CD14-positive monocyte (primary cell): Measurements from ENCODE around the gene RTN4IP1. TPM values are rescaled to one million over a fixed set of nuclear protein-coding genes. Genes with fewer than 3 reads are reported as not detected.

Source experiments
- DNase-seq, 3 donors: peaks; one replicate each; pipeline ENCODE4 v3.0.0-alpha.2; 2011 to 2022
- H2AFZ ChIP-seq: 2 replicates; pipeline ENCODE4 v1.6.0; 2012; ENCODE audit warnings: mild to moderate bottlenecking, low read depth, low read length, inconsistent platforms; ENCODE audit not compliant: insufficient read depth, poor library complexity, severe bottlenecking
- H3K27ac ChIP-seq, 2 donors: 1 replicate in 1 of 2; 2 replicates in 1 of 2; pipeline ENCODE4 v1.5.1; 2012 to 2013; ENCODE audit warnings: low read length in 2 of 2, control low read depth in 1 of 2, inconsistent platforms in 1 of 2, low read depth in 1 of 2, mild to moderate bottlenecking in 1 of 2
- H3K27me3 ChIP-seq, 2 donors: one replicate each; pipeline versions ENCODE4 v1.6.0 to v1.6.1; 2011 to 2013; ENCODE audit warnings: low read length in 2 of 2; ENCODE audit not compliant: control insufficient read depth in 2 of 2, insufficient read depth in 2 of 2
- H3K36me3 ChIP-seq, 2 donors: replicated peaks in 1 of 2; 1 replicate in 1 of 2; 2 replicates in 1 of 2; pipeline versions ENCODE4 v1.5.1 to v1.6.1; 2012 to 2013; ENCODE audit warnings: low read length in 2 of 2, control low read depth in 1 of 2, inconsistent platforms in 1 of 2, mild to moderate bottlenecking in 1 of 2; ENCODE audit not compliant: insufficient read depth in 2 of 2, control insufficient read depth in 1 of 2
- H3K4me1 ChIP-seq, 2 donors: 1 replicate in 1 of 2; 2 replicates in 1 of 2; pipeline versions ENCODE4 v1.5.1 to v1.6.1; 2012 to 2013; ENCODE audit warnings: low read length in 2 of 2, control low read depth in 1 of 2, inconsistent platforms in 1 of 2, mild to moderate bottlenecking in 1 of 2, moderate library complexity in 1 of 2; ENCODE audit not compliant: insufficient read depth in 2 of 2, control insufficient read depth in 1 of 2
- H3K4me2 ChIP-seq: replicated peaks from 2 replicates; pipeline ENCODE3; 2012; ENCODE audit warnings: low read length, moderate library complexity, mild to moderate bottlenecking; ENCODE audit not compliant: poor library complexity, severe bottlenecking; ENCODE audit errors: extremely low read depth
- H3K4me3 ChIP-seq, 3 experiments: fragments of 200-600 bp in 1 of 3; sonication (generic) in 1 of 3; replicated peaks in 1 of 3; 1 replicate in 2 of 3; 2 replicates in 1 of 3; pipeline ENCODE4 v1.5.1; 2011 to 2013; ENCODE audit warnings: low read length in 3 of 3, mild to moderate bottlenecking in 3 of 3, control low read depth in 2 of 3, low read depth in 2 of 3, inconsistent platforms in 1 of 3, moderate library complexity in 1 of 3
- H3K79me2 ChIP-seq: 2 replicates; pipeline ENCODE4 v1.6.0; 2012; ENCODE audit warnings: mild to moderate bottlenecking, control low read depth, inconsistent platforms, low read length, moderate library complexity; ENCODE audit not compliant: insufficient read depth
- H3K9ac ChIP-seq: 2 replicates; pipeline ENCODE4 v1.6.0; 2017; ENCODE audit warnings: low read length, mild to moderate bottlenecking; ENCODE audit not compliant: insufficient read depth, poor library complexity, severe bottlenecking
- H3K9me3 ChIP-seq, 2 donors: replicated peaks in 1 of 2; 1 replicate in 1 of 2; 2 replicates in 1 of 2; pipeline versions ENCODE4 v1.5.1 to v1.6.1; 2012 to 2013; ENCODE audit warnings: low read length in 2 of 2, control low read depth in 1 of 2; ENCODE audit not compliant: control insufficient read depth in 1 of 2, insufficient read depth in 1 of 2
- H4K20me1 ChIP-seq: 2 replicates; pipeline ENCODE4 v1.6.0; 2012; ENCODE audit warnings: mild to moderate bottlenecking, low read length, control low read depth, moderate library complexity; ENCODE audit not compliant: insufficient read depth
- H3K27ac Mint-ChIP-seq, 7 donors: one replicate each; pipeline ENCODE4 v1.8.0; 2020; ENCODE audit warnings: mild to moderate bottlenecking in 7 of 7, mixed read lengths in 7 of 7, moderate library complexity in 6 of 7, inconsistent platforms in 2 of 7
- H3K27me3 Mint-ChIP-seq, 3 donors: one replicate each; pipeline ENCODE4 v1.8.0; 2021 to 2022; ENCODE audit warnings: low read depth in 3 of 3, mild to moderate bottlenecking in 3 of 3, mixed read lengths in 3 of 3, moderate library complexity in 3 of 3, inconsistent platforms in 1 of 3
- H3K36me3 Mint-ChIP-seq, 2 donors: one replicate each; pipeline ENCODE4 v1.8.0; 2020; ENCODE audit warnings: mixed read lengths in 2 of 2, inconsistent platforms in 1 of 2, mild to moderate bottlenecking in 1 of 2
- H3K4me1 Mint-ChIP-seq: one replicate; pipeline ENCODE4 v1.8.0; 2020; ENCODE audit warnings: mild to moderate bottlenecking, mixed read lengths
- H3K4me3 Mint-ChIP-seq, 2 donors: one replicate each; pipeline ENCODE4 v1.8.0; 2020; ENCODE audit warnings: mild to moderate bottlenecking in 2 of 2, mixed read lengths in 2 of 2, moderate library complexity in 1 of 2
- H3K9me3 Mint-ChIP-seq, 7 donors: one replicate each; pipeline ENCODE4 v1.8.0; 2020 to 2022; ENCODE audit warnings: mixed read lengths in 7 of 7, mild to moderate bottlenecking in 6 of 7, moderate library complexity in 6 of 7, inconsistent platforms in 2 of 7
- WGBS: methylation state at CpG from one replicate; pipeline ENCODE4 v1.1.5; 2013; ENCODE audit warnings: missing lambda C conversion rate; ENCODE audit not compliant: insufficient coverage; 5-methylcytosine and 5-hydroxymethylcytosine counted together
- intact Hi-C, 2 donors: fragments of 100-400 bp; cut with micrococcal nuclease; formaldehyde crosslinking; loops; one replicate each; pipeline versions ENCODE4 v1.15.0 to v1.15.1; 2023
- polyA plus RNA-seq, 3 donors: library from polyadenylated mRNA; depleted of rRNA in 1 of 3; unstranded in 2 of 3; stranded (reverse) in 1 of 3; fragments of 300-500 nt in 2 of 3; fragments of >200 nt in 1 of 3; fragmentation: Illumina TruSeq in 2 of 3; gene quantifications; 1 replicate in 2 of 3; 2 replicates in 1 of 3; pipeline ENCODE4 v1.2.3, GENCODE V29; 2012 to 2021
- TF ChIP-seq, protein P1 (sequence below): fragments of 200-600 bp; IDR thresholded peaks from one replicate; pipeline ENCODE4 v1.8.0; 2022; ENCODE audit warnings: antibody characterized with exemption, mild to moderate bottlenecking

The RTN4IP1 gene
- polyA plus RNA-seq, 3 donors: 3.5 to 6.7 (median 4.5) TPM

DNA sequence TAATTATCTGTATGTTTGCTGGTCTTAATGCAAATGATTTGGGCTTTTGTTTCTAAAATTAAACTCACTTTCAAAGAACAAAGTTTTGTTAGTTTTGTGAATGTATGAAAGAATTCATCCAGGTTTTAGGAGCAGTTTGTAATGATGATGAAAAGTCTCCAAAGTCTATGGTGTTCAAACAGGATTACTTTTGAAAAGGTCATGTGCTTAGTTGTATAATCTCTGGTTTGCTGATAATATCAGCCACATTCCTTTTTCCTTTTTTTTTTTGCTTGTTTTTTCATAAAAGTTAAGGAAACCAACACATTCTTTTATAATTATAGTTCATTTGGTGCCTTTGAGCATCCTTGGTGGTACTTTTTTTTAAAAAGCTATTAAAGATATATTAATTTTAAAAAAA lies 88.9 kb downstream of the RTN4IP1 start:
- H3K27ac ChIP-seq: peak overlapping the region in 1 of 2 donors; percentile 84
- Mint-ChIP-seq H3K27ac (peak overlapping the region; percentile 68 to 93 (median 85)), H3K27me3 (no peaks in the 10 kb centered on the region), H3K4me3 (no peak overlapping the region), H3K9me3 (no peaks in the 10 kb centered on the region), H3K36me3 (peaks cover 39 to 59% of the 10 kb centered on the region in 2 donors), H3K4me1 (peaks cover 65% of the 10 kb centered on the region)
- peak overlapping the region; percentile 23 for H3K4me2 ChIP-seq
- intact Hi-C loops: no loop called here
- no peak for DNase-seq
- H3K4me1 ChIP-seq: peaks cover 54 to 67% of the 10 kb centered on the region in 2 donors
- H3K36me3 ChIP-seq: peaks cover 26 to 27% of the 10 kb centered on the region in 2 donors
- H3K9ac ChIP-seq: no peak overlapping the region
- H2AFZ ChIP-seq: no peak overlapping the region
- no peak overlapping the region for H3K4me3 ChIP-seq
- TF ChIP-seq, protein P1, sequence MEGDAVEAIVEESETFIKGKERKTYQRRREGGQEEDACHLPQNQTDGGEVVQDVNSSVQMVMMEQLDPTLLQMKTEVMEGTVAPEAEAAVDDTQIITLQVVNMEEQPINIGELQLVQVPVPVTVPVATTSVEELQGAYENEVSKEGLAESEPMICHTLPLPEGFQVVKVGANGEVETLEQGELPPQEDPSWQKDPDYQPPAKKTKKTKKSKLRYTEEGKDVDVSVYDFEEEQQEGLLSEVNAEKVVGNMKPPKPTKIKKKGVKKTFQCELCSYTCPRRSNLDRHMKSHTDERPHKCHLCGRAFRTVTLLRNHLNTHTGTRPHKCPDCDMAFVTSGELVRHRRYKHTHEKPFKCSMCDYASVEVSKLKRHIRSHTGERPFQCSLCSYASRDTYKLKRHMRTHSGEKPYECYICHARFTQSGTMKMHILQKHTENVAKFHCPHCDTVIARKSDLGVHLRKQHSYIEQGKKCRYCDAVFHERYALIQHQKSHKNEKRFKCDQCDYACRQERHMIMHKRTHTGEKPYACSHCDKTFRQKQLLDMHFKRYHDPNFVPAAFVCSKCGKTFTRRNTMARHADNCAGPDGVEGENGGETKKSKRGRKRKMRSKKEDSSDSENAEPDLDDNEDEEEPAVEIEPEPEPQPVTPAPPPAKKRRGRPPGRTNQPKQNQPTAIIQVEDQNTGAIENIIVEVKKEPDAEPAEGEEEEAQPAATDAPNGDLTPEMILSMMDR: no peak
- H3K9me3 ChIP-seq: no peaks in the 10 kb centered on the region
- no peaks in the 10 kb centered on the region for H4K20me1 ChIP-seq
- H3K27me3 ChIP-seq: no peaks in the 10 kb centered on the region
- peaks cover 87% of the 10 kb centered on the region for H3K79me2 ChIP-seq

- H4K20me1 ChIP-seq: no peaks in the 10 kb centered on the region
- H3K4me1 ChIP-seq: peaks cover 51 to 67% of the 10 kb centered on the region in 2 donors
- 64% methylated on average over 7 of the region's 9 CpGs for WGBS
- TF ChIP-seq, protein P1: no peak
- peak overlapping the region; percentile 68 to 93 (median 85) for H3K27ac Mint-ChIP-seq
- peak overlapping the region; percentile 57 to 84 for H3K27ac ChIP-seq
- H3K4me1 Mint-ChIP-seq: peaks cover 63% of the 10 kb centered on the region
- H3K36me3 Mint-ChIP-seq: peaks cover 39 to 59% of the 10 kb centered on the region in 2 donors
- peaks cover 27% of the 10 kb centered on the region in 2 donors for H3K36me3 ChIP-seq
- H2AFZ ChIP-seq: peak overlapping the region; percentile 44
- H3K79me2 ChIP-seq: peaks cover 87% of the 10 kb centered on the region
- no peaks in the 10 kb centered on the region for H3K27me3 Mint-ChIP-seq
- peak overlapping the region in 1 of 2 donors; percentile 70 for H3K4me3 Mint-ChIP-seq
- no peaks in the 10 kb centered on the region for H3K9me3 Mint-ChIP-seq
- H3K27me3 ChIP-seq: no peaks in the 10 kb centered on the region
- no peaks in the 10 kb centered on the region for H3K9me3 ChIP-seq
- peak overlapping the region; percentile 0 for H3K9ac ChIP-seq
- H3K4me3 ChIP-seq: peak overlapping the region in 1 of 3 experiments; percentile 5
- H3K4me2 ChIP-seq: peak overlapping the region; percentile 23
- intact Hi-C loops: no loop called here
- DNase-seq: peak in 2 of 3 donors; percentile 51 to 55
Observed at GRCh38 chr6:106539936-106540335, 89.4 kb downstream of the RTN4IP1 start.
